HEK293 (cell line): ENCODE data around the gene EEF1AKMT3.

Source experiments
- CTCF ChIA-PET: fragments of 350-600 bp; formaldehyde crosslinking; extraction: SDS; loops from one replicate; lab custom pipeline; 2021; ENCODE audit warnings: antibody characterized with exemption; lab: Yijun Ruan, JAX
- POLR2A ChIA-PET: fragments of 300-600 bp; formaldehyde crosslinking; extraction: SDS; loops from one replicate; lab custom pipeline; 2020; ENCODE audit warnings: antibody characterized with exemption, inconsistent platforms; lab: Yijun Ruan, JAX
- H3K27ac ChIP-seq: fragments of 200-500 bp; sonication (Bioruptor generic); 2 replicates; pipeline ENCODE4 v1.5.1; 2014; ENCODE audit warnings: low read depth, low read length, control low read depth, inconsistent platforms; ENCODE audit errors: extremely low read depth
- H3K36me3 ChIP-seq, 2 experiments: fragments of 200-500 bp in 1 of 2; sonication (Bioruptor generic) in 1 of 2; 1 replicate in 1 of 2; 2 replicates in 1 of 2; pipeline ENCODE4 v1.5.1; 2014 to 2017; ENCODE audit warnings: inconsistent platforms in 2 of 2, low read length in 2 of 2; ENCODE audit not compliant: control insufficient read depth in 2 of 2, insufficient read depth in 1 of 2
- H3K4me1 ChIP-seq: fragments of 200-500 bp; sonication (Bioruptor generic); 2 replicates; pipeline ENCODE4 v1.5.1; 2014; ENCODE audit warnings: mild to moderate bottlenecking, low read length, inconsistent platforms; ENCODE audit not compliant: control insufficient read depth, insufficient read depth
- H3K4me3 ChIP-seq: 2 replicates; pipeline ENCODE4 v1.5.1; 2011; ENCODE audit warnings: low read depth, mild to moderate bottlenecking, control low read depth, low read length, moderate library complexity
- H3K9me3 ChIP-seq: fragments of 200-500 bp; sonication (Bioruptor generic); 2 replicates; pipeline ENCODE4 v1.5.1; 2014; ENCODE audit warnings: low read depth, low read length, inconsistent platforms; ENCODE audit not compliant: control insufficient read depth, insufficient read depth
- BCL11A ChIP-seq: fragments of 450-650 bp; formaldehyde crosslinking; IDR thresholded peaks from 2 replicates; pipeline ENCODE4 v1.5.1; 2016; ENCODE audit warnings: low read depth, missing biosample characterization, missing genetic modification characterization
- BCL6B ChIP-seq: fragments of 450-650 bp; formaldehyde crosslinking; IDR thresholded peaks from 2 replicates; pipeline ENCODE4 v1.5.1; 2017; ENCODE audit warnings: missing biosample characterization, missing genetic modification characterization
- FEZF1 ChIP-seq: fragments of 450-650 bp; formaldehyde crosslinking; IDR thresholded peaks from 2 replicates; pipeline ENCODE4 v1.5.1; 2016; ENCODE audit warnings: missing biosample characterization, missing genetic modification characterization
- GLIS1 ChIP-seq: fragments of 450-650 bp; formaldehyde crosslinking; IDR thresholded peaks from 2 replicates; pipeline ENCODE4 v1.5.1; 2016; ENCODE audit warnings: missing biosample characterization, missing genetic modification characterization
- KLF16 ChIP-seq: fragments of 450-650 bp; formaldehyde crosslinking; IDR thresholded peaks from 2 replicates; pipeline ENCODE4 v1.5.1; 2017; ENCODE audit warnings: missing biosample characterization, missing genetic modification characterization
- MYNN ChIP-seq: fragments of 450-650 bp; formaldehyde crosslinking; IDR thresholded peaks from 2 replicates; pipeline ENCODE4 v1.5.1; 2016; ENCODE audit warnings: missing biosample characterization, missing genetic modification characterization, borderline replicate concordance
- PRDM1 ChIP-seq: fragments of 450-650 bp; formaldehyde crosslinking; IDR thresholded peaks from 2 replicates; pipeline ENCODE4; 2016; ENCODE audit warnings: missing biosample characterization, missing genetic modification characterization
- REPIN1 ChIP-seq: fragments of 450-650 bp; formaldehyde crosslinking; IDR thresholded peaks from 2 replicates; pipeline ENCODE4 v1.5.1; 2017; ENCODE audit warnings: missing biosample characterization, missing genetic modification characterization, low read depth
- SP7 ChIP-seq: fragments of 450-650 bp; formaldehyde crosslinking; IDR thresholded peaks from 2 replicates; pipeline ENCODE4 v1.5.1; 2016; ENCODE audit warnings: missing biosample characterization, missing genetic modification characterization
- YY2 ChIP-seq: fragments of 450-650 bp; formaldehyde crosslinking; IDR thresholded peaks from 2 replicates; pipeline ENCODE4 v1.5.1; 2016; ENCODE audit warnings: missing biosample characterization, missing genetic modification characterization
- ZNF16 ChIP-seq: fragments of 450-650 bp; formaldehyde crosslinking; IDR thresholded peaks from 2 replicates; pipeline ENCODE4 v1.5.1; 2016; ENCODE audit warnings: low read depth, missing biosample characterization, missing genetic modification characterization
- ZNF169 ChIP-seq: fragments of 450-650 bp; formaldehyde crosslinking; IDR thresholded peaks from 2 replicates; pipeline ENCODE4 v1.5.1; 2016; ENCODE audit warnings: missing biosample characterization, missing genetic modification characterization
- ZNF24 ChIP-seq: fragments of 450-650 bp; formaldehyde crosslinking; IDR thresholded peaks from 2 replicates; pipeline ENCODE4 v1.5.1; 2016; ENCODE audit warnings: missing biosample characterization, missing genetic modification characterization
- ZNF280C ChIP-seq: fragments of 450-650 bp; formaldehyde crosslinking; IDR thresholded peaks from 2 replicates; pipeline ENCODE4 v1.5.1; 2016; ENCODE audit warnings: missing biosample characterization, missing genetic modification characterization
- ZNF302 ChIP-seq: fragments of 450-650 bp; formaldehyde crosslinking; IDR thresholded peaks from 2 replicates; pipeline ENCODE4 v1.5.1; 2016; ENCODE audit warnings: missing biosample characterization, missing genetic modification characterization, low read depth
- ZNF335 ChIP-seq: fragments of 450-650 bp; formaldehyde crosslinking; conservative IDR thresholded peaks from 2 replicates; pipeline ENCODE4 v1.5.1; 2016; ENCODE audit warnings: missing biosample characterization, missing genetic modification characterization
- ZNF404 ChIP-seq: fragments of 450-650 bp; formaldehyde crosslinking; IDR thresholded peaks from 2 replicates; pipeline ENCODE4 v1.5.1; 2017; ENCODE audit warnings: missing biosample characterization, missing genetic modification characterization
- ZNF48 ChIP-seq: fragments of 450-650 bp; formaldehyde crosslinking; IDR thresholded peaks from 2 replicates; pipeline ENCODE4 v1.5.1; 2016; ENCODE audit warnings: missing biosample characterization, missing genetic modification characterization
- ZNF521 ChIP-seq: fragments of 450-650 bp; formaldehyde crosslinking; IDR thresholded peaks from 2 replicates; pipeline ENCODE4 v1.5.1; 2017; ENCODE audit warnings: missing biosample characterization, mild to moderate bottlenecking, missing genetic modification characterization
- ZNF549 ChIP-seq: fragments of 450-650 bp; IDR thresholded peaks from 2 replicates; pipeline ENCODE4 v1.5.1; 2018; ENCODE audit warnings: missing biosample characterization, missing genetic modification characterization, mild to moderate bottlenecking, inconsistent platforms, moderate library complexity
- ZNF701 ChIP-seq: fragments of 450-650 bp; formaldehyde crosslinking; IDR thresholded peaks from 2 replicates; pipeline ENCODE4 v1.5.1; 2016; ENCODE audit warnings: missing biosample characterization, missing genetic modification characterization
- ZNF76 ChIP-seq: fragments of 450-650 bp; formaldehyde crosslinking; IDR thresholded peaks from 2 replicates; pipeline ENCODE4; 2016; ENCODE audit warnings: low read depth, missing biosample characterization, missing genetic modification characterization, borderline replicate concordance
- ZNF776 ChIP-seq: fragments of 450-650 bp; formaldehyde crosslinking; IDR thresholded peaks from 2 replicates; pipeline ENCODE4 v1.5.0; 2017; ENCODE audit warnings: missing biosample characterization, missing genetic modification characterization, borderline replicate concordance
- TF ChIP-seq, protein P1 (sequence below): fragments of 450-650 bp; formaldehyde crosslinking; IDR thresholded peaks from 2 replicates; pipeline ENCODE4 v1.5.1; 2016; ENCODE audit warnings: missing biosample characterization, missing genetic modification characterization

Gene EEF1AKMT3

GRCh38 chr12:57811028-57811755 is 38.8 kb downstream of the EEF1AKMT3 start:
- TF ChIP-seq ZNF404 (tag by site-specific recombination): no peak
- TF ChIP-seq ZNF24 (tag by site-specific recombination): no peak
- no peak for TF ChIP-seq GLIS1 (tag by site-specific recombination)
- TF ChIP-seq SP7 (tag by site-specific recombination): no peak
- no peak for TF ChIP-seq REPIN1 (tag by site-specific recombination)
- TF ChIP-seq ZNF16 (tag by site-specific recombination): no peak
- no peak for TF ChIP-seq MYNN (tag by site-specific recombination)
- no peak for TF ChIP-seq YY2 (tag by site-specific recombination)
- no peak for TF ChIP-seq ZNF701
- TF ChIP-seq ZNF776 (tag by site-specific recombination): no peak
- TF ChIP-seq PRDM1 (tag by site-specific recombination): no peak
- TF ChIP-seq ZNF549 (tag by site-specific recombination): no peak
- TF ChIP-seq, protein P1, sequence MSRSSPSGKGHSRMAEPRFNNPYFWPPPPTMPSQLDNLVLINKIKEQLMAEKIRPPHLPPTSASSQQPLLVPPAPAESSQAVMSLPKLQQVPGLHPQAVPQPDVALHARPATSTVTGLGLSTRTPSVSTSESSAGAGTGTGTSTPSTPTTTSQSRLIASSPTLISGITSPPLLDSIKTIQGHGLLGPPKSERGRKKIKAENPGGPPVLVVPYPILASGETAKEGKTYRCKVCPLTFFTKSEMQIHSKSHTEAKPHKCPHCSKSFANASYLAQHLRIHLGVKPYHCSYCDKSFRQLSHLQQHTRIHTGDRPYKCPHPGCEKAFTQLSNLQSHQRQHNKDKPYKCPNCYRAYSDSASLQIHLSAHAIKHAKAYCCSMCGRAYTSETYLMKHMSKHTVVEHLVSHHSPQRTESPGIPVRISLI (tag by site-specific recombination): no peak
- no peak for TF ChIP-seq ZNF48 (tag by site-specific recombination)
- no peak for TF ChIP-seq ZNF302 (tag by site-specific recombination)
- TF ChIP-seq BCL6B (tag by site-specific recombination): no peak
- TF ChIP-seq BCL11A (tag by site-specific recombination): no peak

GRCh38 chr12:57813111-57813970 is 40.9 kb downstream of the EEF1AKMT3 start:
- TF ChIP-seq KLF16 (tag by site-specific recombination) (no peak), BCL11A (tag by site-specific recombination) (no peak), ZNF280C (tag by site-specific recombination) (no peak), ZNF335 (tag by site-specific recombination) (no peak), FEZF1 (no peak), ZNF76 (tag by site-specific recombination) (no peak), ZNF169 (tag by site-specific recombination) (no peak), ZNF302 (tag by site-specific recombination) (no peak), ZNF521 (tag by site-specific recombination) (no peak)
- TF ChIP-seq, all 188 proteins: peak for 0
- CTCF ChIA-PET: interaction anchor here (0.6 to 2.2 kb wide), 7 partner anchors 10 to 91 kb away, joined by 3 to 14 read pairs (median 4); no protein-coding TSS in a partner anchor
- POLR2A ChIA-PET: no interaction called here
- Histone ChIP-seq H3K9me3 (no peaks in the 10 kb centered on the region), H3K4me3 (no peak overlapping the region), H3K27ac (no peak overlapping the region), H3K4me1 (no peaks in the 10 kb centered on the region), H3K36me3 (peaks cover 0 to 29% of the 10 kb centered on the region in 2 experiments; a peak in 2 of 3 replicates)

More at GRCh38 chr12:57811028-57811755, 38.8 kb downstream of the EEF1AKMT3 start:
- Histone ChIP-seq H3K4me3 (no peak overlapping the region), H3K9me3 (no peaks in the 10 kb centered on the region), H3K27ac (no peak overlapping the region), H3K4me1 (no peaks in the 10 kb centered on the region), H3K36me3 (peaks cover 0 to 50% of the 10 kb centered on the region in 2 experiments; a peak in 2 of 3 replicates)
- POLR2A ChIA-PET: no interaction called here
- CTCF ChIA-PET: interaction anchor here (0.7 to 2.2 kb wide), 5 partner anchors 9 to 84 kb away, joined by 3 to 14 read pairs (median 4); partner anchors contain the start of gene TSFM
